Measurements from ENCODE around the gene RTL5.

The RTL5 gene

DNA sequence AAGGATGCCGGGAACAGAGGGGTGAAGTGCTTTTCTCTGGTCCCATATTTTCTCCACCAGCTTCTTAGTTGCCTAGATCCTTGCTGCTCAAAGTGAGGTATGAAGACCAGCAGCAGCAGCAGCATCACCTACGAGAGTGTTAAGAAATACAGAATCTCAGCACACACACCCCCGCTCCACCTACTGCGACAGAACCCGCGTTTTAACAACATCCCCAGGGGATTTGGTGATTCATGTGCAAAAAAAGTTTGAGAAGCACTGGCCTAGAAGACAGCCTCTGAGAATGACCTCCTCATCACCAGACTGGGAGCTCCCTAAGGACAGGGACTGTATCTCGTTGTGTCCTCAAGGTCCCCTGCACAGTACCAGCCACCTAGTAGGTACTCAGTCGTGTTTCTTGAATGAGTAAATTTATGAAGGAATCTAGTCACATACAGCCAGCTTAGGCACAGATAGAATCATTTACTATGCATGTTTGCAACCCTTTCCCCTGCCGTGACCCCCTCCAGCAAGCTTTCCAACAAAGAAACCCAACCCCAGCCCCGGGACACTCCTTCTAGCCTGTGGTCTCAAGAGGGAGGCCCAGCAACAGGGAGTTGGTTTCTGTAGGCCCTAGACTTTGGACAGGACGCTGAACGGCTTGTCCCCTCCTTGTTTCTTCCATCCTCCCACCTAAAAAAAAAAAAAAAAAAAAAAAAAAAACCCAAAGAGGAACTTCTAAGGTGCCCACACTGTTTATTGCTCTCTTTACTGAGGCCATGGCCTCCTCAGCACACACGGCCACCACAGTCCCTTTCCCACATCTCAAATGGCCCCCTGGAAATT is 21.5 kb downstream of the RTL5 start:
- DNase-seq (ENCODE audit: low read depth) = no peak

- DNase-seq (ENCODE audit: low read depth) = no peak
Observed at GRCh38 chrX:72108666-72109065, 23.0 kb downstream of the RTL5 start.

DNA sequence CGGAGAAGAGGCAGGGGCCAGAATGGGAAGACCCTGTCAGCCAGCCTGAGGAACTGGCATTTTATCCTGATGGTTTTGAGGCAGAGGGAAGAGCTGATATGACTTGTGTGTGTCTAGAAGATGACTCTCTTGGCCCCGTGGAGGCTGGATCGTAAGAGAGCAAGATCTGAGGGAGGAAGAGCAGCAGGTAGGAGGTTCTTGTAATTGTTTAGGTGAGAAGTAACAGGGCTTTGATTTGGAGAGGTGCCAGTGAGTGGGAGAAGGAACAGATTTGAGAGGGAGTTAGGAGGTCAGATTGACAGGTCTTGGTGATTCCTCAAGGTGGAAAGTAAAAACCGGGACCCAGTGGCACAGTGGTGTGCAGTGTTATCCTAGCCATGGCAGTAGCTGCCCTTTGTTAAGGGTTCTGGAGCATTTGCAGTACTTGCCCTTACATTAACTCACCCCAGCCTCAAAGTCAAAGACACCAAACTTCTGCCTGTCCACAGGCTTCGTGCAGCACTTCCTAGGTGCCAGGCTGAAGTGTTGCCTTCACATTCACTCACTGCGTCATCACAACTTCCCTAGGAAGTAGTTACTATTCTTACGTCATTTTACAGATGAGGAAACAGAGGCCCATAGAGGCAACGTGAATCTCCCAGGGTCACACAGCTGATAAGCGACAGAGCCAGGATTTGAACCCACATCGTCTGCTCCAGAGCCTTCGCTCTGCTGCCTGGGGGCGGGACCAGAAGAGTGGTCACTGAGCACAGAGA is 23.7 kb downstream of the RTL5 start:
- DNase-seq (ENCODE audit: low read depth) = no peak

DNA sequence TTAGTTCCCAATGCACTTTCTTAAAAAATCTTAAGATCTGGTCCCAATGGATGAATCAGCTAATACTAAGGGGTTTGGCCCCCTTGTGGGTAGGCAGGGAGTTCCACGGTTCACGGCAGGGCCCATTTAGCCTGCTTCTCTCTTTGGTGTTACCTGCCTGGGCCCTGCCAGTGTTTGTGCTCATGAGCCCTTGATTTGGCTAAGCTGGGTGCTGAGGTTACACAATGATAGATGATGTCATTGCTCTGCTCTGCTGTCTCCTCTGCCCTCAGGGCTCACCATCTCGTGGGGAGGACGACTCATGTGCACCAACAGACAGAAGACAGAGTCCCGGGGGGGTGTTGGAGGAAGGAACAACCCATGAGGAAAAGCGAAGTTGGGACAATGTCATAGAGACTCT is 24.4 kb downstream of the RTL5 start:
- peak; percentile 41 for DNase-seq (ENCODE audit: low read depth)

DNA sequence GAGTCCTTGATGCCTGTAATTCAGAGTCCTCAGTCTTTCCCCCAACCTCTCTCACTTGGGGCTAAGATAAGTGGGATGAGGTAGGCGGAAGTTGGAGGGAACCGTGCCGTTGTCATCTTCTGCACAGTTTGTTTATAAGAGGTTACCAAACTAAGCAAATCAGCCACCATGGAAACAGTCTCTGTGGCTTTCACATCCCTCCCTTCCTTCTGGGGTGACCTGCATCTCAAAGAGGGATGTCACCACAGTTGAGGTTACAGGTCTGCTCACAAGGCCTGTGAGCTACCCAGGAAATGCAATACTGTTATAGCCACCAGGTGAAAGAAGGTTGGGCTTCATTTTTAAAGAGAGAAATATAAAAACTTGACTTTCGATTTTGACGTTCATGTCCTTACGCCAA is 26.3 kb downstream of the RTL5 start:
- no peak for DNase-seq (ENCODE audit: low read depth)

- DNase-seq (ENCODE audit: low read depth) = no peak
Observed at GRCh38 chrX:72102760-72103159, 29.0 kb downstream of the RTL5 start.

GRCh38 chrX:72102126-72102525 is 29.6 kb downstream of the RTL5 start:
- no peak for DNase-seq (ENCODE audit: low read depth)

GRCh38 chrX:72101597-72102037 is 30.1 kb downstream of the RTL5 start:
- no peak for DNase-seq (ENCODE audit: low read depth)

DNA sequence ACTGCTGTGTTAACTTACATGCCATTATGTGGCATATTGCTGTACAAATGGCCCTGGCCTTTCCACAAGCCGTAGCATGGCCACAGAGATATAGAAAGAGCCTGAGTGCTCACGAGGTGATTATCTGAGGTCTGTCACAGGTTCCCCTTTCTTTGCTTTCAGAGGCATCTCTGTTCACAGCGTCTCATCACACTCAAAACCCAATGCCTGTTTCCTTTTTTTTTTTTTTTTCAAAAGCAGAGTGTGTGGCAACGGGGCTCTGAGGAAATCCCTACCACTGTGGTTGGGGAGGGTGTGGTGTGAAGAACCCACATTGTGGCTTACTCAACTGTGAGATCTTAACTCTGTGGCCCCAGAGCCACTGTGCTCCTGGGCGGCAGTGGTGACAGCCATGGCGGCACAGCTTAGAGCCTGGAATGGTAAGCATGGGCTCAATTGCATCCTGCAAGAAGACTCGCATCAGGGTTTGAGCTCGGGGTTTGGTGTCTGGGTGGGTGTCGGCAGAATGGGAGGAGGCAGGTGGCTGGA is 30.8 kb downstream of the RTL5 start:
- DNase-seq (ENCODE audit: low read depth) = peak; percentile 22

- DNase-seq (ENCODE audit: low read depth) = no peak
Observed at GRCh38 chrX:72100051-72100755, 31.5 kb downstream of the RTL5 start.

- no peak for DNase-seq (ENCODE audit: low read depth)
Observed at GRCh38 chrX:72097098-72097497, 34.6 kb downstream of the RTL5 start.

- no peak for DNase-seq (ENCODE audit: low read depth)
Observed at GRCh38 chrX:72095370-72095769, 36.3 kb downstream of the RTL5 start.

GRCh38 chrX:72094894-72095293 is 36.8 kb downstream of the RTL5 start:
- peak; percentile 40 for DNase-seq (ENCODE audit: low read depth)

- no peak for DNase-seq (ENCODE audit: low read depth)
Observed at GRCh38 chrX:72089254-72089653, 42.5 kb downstream of the RTL5 start.

GRCh38 chrX:72088761-72089160 is 43.0 kb downstream of the RTL5 start:
- DNase-seq (ENCODE audit: low read depth) = no peak

- DNase-seq (ENCODE audit: low read depth) = no peak
Observed at GRCh38 chrX:72086995-72087394, 44.7 kb downstream of the RTL5 start.

GRCh38 chrX:72084114-72084513 is 47.6 kb downstream of the RTL5 start:
- no peak for DNase-seq (ENCODE audit: low read depth)

DNA sequence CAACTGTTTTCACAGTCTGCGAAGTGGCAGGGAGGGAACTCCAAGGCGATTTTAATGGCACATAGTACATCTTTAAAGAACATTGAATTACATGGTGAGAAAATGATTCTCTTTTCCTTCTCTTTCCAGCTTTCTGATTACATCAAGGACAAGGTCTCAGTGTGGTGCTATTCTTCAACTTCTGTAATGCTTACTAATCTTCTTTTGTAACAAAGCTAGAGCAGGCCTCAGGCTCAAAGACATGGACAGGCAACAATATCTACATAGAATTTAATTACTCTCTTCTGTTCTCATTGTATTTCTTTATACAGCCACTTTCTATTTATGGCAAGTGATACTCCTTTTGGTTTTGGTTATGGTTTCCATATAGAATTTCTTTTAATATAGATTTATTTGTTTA is 48.4 kb downstream of the RTL5 start:
- DNase-seq (ENCODE audit: low read depth) = no peak

GRCh38 chrX:72081605-72082320 is 50.0 kb downstream of the RTL5 start:
- DNase-seq (ENCODE audit: low read depth) = no peak

GRCh38 chrX:72080800-72081199 is 50.9 kb downstream of the RTL5 start:
- no peak for DNase-seq (ENCODE audit: low read depth)

DNA sequence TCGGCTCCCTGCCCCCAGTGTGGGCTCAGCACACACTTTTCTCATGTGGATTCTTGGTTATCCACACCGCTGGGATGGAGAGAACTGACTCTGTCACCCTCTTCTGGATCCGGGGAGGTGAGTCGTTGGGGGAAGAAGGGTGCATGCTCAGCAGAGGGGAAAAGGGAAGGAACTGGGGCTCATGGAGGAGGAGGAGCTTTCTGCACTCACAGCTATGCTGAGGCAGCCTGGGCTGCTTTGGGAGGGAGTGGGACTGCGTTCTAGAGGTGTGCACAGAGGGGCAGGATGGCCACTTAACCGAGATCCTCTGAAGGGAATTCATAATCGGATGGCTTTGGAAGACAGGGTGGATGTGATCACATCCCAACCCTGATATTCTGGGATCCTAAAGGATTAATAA is 51.6 kb downstream of the RTL5 start:
- DNase-seq (ENCODE audit: low read depth) = no peak

- no peak for DNase-seq (ENCODE audit: low read depth)
Observed at GRCh38 chrX:72079607-72080006, 52.1 kb downstream of the RTL5 start.

Data from amniotic epithelial cell (primary cell).